GM12878 (cell line): ENCODE data around the gene DNPEP. TPM values are rescaled to one million over a fixed set of nuclear protein-coding genes. Genes with fewer than 3 reads are reported as not detected.

Experiments used
- ATAC-seq: fragments of 200-7000 bp; cut with Tn5 transposase; 3 replicates; pipeline ENCODE4 v1.9.1; 2020; ENCODE audit warnings: mild to moderate bottlenecking, moderate library complexity
- BruUV-seq: library from RNA; stranded (reverse); fragments of 400-500 nt; replicated peaks from 2 replicates; lab custom pipeline; 2021; lab: Mats Ljungman, UMichigan
- CTCF ChIA-PET: fragments of 300-600 bp; sonication (Branson Sonifier 250); formaldehyde crosslinking; extraction: SDS; loops from one replicate; lab custom pipeline; 2021; ENCODE audit warnings: inconsistent platforms; lab: Yijun Ruan, JAX
- POLR2A ChIA-PET: fragments of 350-600 bp; formaldehyde crosslinking; extraction: SDS; loops from one replicate; lab custom pipeline; 2021; ENCODE audit warnings: inconsistent platforms; lab: Charles Lee
- RAD21 ChIA-PET: fragments of 300-600 bp; sonication (Branson Sonifier 250); formaldehyde crosslinking; loops from one replicate; lab custom pipeline; 2023; ENCODE audit warnings: antibody characterized with exemption; ENCODE audit not compliant: unreplicated experiment; lab: Charles Lee
- SMC1A ChIA-PET: fragments of 300-600 bp; sonication (Branson Sonifier 250); formaldehyde crosslinking; loops from one replicate; lab custom pipeline; 2023; ENCODE audit not compliant: unreplicated experiment, uncharacterized antibody; lab: Charles Lee
- DNase-seq: peaks from one replicate; pipeline ENCODE4 v3.0.0-alpha.2; 2011; ENCODE audit warnings: low read depth, low spot score
- FAIRE-seq: peaks from 3 replicates; lab custom pipeline; 2011; peaks lifted over from hg19 to GRCh38; lab: Jason Lieb, UNC
- H2AFZ ChIP-seq: 2 replicates; pipeline ENCODE4 v1.6.0; 2011; ENCODE audit warnings: low read depth, low read length, control low read depth; ENCODE audit not compliant: control insufficient read depth
- H3K27ac ChIP-seq: 2 replicates; pipeline ENCODE4 v1.5.1; 2011; ENCODE audit warnings: control low read depth; ENCODE audit not compliant: control insufficient read depth, insufficient read depth
- H3K27me3 ChIP-seq, 2 experiments: replicated peaks in 1 of 2; 2 replicates each; pipeline versions ENCODE4 v1.6.0 to v1.6.1; 2011; ENCODE audit warnings: low read length in 1 of 2; ENCODE audit not compliant: control insufficient read depth in 2 of 2, insufficient read depth in 2 of 2
- H3K36me3 ChIP-seq, 2 experiments: 2 replicates each; pipeline ENCODE4 v1.5.1; 2011; ENCODE audit warnings: low read length in 1 of 2; ENCODE audit not compliant: control insufficient read depth in 2 of 2, insufficient read depth in 2 of 2
- H3K4me1 ChIP-seq: 2 replicates; pipeline ENCODE4 v1.6.1; 2011; ENCODE audit warnings: mild to moderate bottlenecking, low read length, moderate library complexity, mixed read lengths; ENCODE audit not compliant: control insufficient read depth, insufficient read depth
- H3K4me2 ChIP-seq: 2 replicates; pipeline ENCODE4 v1.6.0; 2011; ENCODE audit warnings: control low read depth; ENCODE audit not compliant: control insufficient read depth, insufficient read depth
- H3K4me3 ChIP-seq: fragments of 200-600 bp; sonication (generic); 2 replicates; pipeline ENCODE4 v1.5.1; 2016
- H3K79me2 ChIP-seq: 2 replicates; pipeline ENCODE4 v1.6.0; 2011; ENCODE audit warnings: low read length; ENCODE audit not compliant: control insufficient read depth, insufficient read depth
- H3K9ac ChIP-seq: 2 replicates; pipeline ENCODE4 v1.8.0; 2011; ENCODE audit warnings: low read length, control low read depth, mixed read lengths; ENCODE audit not compliant: control insufficient read depth, insufficient read depth
- H3K9me3 ChIP-seq: replicated peaks from 3 replicates; pipeline ENCODE4 v1.5.1; 2011; ENCODE audit warnings: mild to moderate bottlenecking, low read length; ENCODE audit not compliant: control insufficient read depth, insufficient read depth
- H4K20me1 ChIP-seq: 2 replicates; pipeline ENCODE4 v1.6.0; 2011; ENCODE audit not compliant: control insufficient read depth, insufficient read depth
- CBFB ChIP-seq: IDR thresholded peaks from 2 replicates; pipeline ENCODE4 v1.6.1; 2016; ENCODE audit warnings: antibody characterized with exemption, low read depth
- CEBPZ ChIP-seq: fragments of 150-350 bp; IDR thresholded peaks from 2 replicates; pipeline ENCODE4 v1.6.1; 2016; ENCODE audit warnings: low read depth, low read length
- CUX1 ChIP-seq: IDR thresholded peaks from 2 replicates; pipeline ENCODE4 v1.6.1; 2012; ENCODE audit warnings: improper control_type of control experiment, low read depth, low read length; ENCODE audit not compliant: insufficient replicate concordance
- EGR1 ChIP-seq, 2 experiments: IDR thresholded peaks; 1 replicate in 1 of 2; 2 replicates in 1 of 2; pipeline ENCODE4 v1.6.1; 2011 to 2012; ENCODE audit warnings: low read depth in 2 of 2, low read length in 2 of 2, borderline replicate concordance in 1 of 2, mild to moderate bottlenecking in 1 of 2, moderate library complexity in 1 of 2
- KAT2A ChIP-seq: conservative IDR thresholded peaks from 2 replicates; pipeline ENCODE4 v1.6.1; 2011; ENCODE audit warnings: low read depth, low read length; ENCODE audit not compliant: control insufficient read depth
- MTA2 ChIP-seq: fragments of 450-650 bp; IDR thresholded peaks from 2 replicates; pipeline ENCODE4 v1.6.1; 2016; ENCODE audit warnings: low read depth, mild to moderate bottlenecking, moderate library complexity
- NR2C1 ChIP-seq: fragments of 450-650 bp; IDR thresholded peaks from 2 replicates; pipeline ENCODE4 v1.6.1; 2017; ENCODE audit warnings: antibody characterized with exemption, mild to moderate bottlenecking, moderate library complexity
- NR2F1 ChIP-seq: fragments of 450-650 bp; conservative IDR thresholded peaks from 2 replicates; pipeline ENCODE4 v1.6.1; 2017; ENCODE audit warnings: mild to moderate bottlenecking
- RAD21 ChIP-seq: IDR thresholded peaks from 2 replicates; pipeline ENCODE4 v1.6.1; 2011; ENCODE audit warnings: mild to moderate bottlenecking, low read depth, low read length, moderate library complexity; ENCODE audit not compliant: insufficient read depth
- RB1 ChIP-seq: fragments of 450-650 bp; formaldehyde crosslinking; IDR thresholded peaks from 2 replicates; pipeline ENCODE4 v1.6.1; 2017; ENCODE audit warnings: mild to moderate bottlenecking, borderline replicate concordance
- SIX5 ChIP-seq: IDR thresholded peaks from 2 replicates; pipeline ENCODE4 v1.6.1; 2011; ENCODE audit warnings: mild to moderate bottlenecking, low read depth, low read length, moderate library complexity; ENCODE audit not compliant: severe bottlenecking
- WRNIP1 ChIP-seq: IDR thresholded peaks from 2 replicates; pipeline ENCODE4 v1.6.1; 2011; ENCODE audit warnings: low read depth, low read length, improper control_type of control experiment, borderline replicate concordance
- YY1 ChIP-seq: IDR thresholded peaks from 2 replicates; pipeline ENCODE4 v1.6.1; 2011; ENCODE audit warnings: low read depth, mild to moderate bottlenecking, low read length
- ZNF384 ChIP-seq: IDR thresholded peaks from 2 replicates; pipeline ENCODE4 v1.6.1; 2012; ENCODE audit warnings: low read depth, mild to moderate bottlenecking, low read length, improper control_type of control experiment, borderline replicate concordance
- WGBS: methylation state at CpG from one replicate; pipeline ENCODE4 v1.1.6; 2016; ENCODE audit warnings: low lambda C conversion rate; ENCODE audit not compliant: insufficient replicate concordance, insufficient coverage; ENCODE audit errors: missing lambda C conversion rate; 5-methylcytosine and 5-hydroxymethylcytosine counted together
- in situ Hi-C: fragments of 300-500 bp; cut with MboI; formaldehyde crosslinking; loops from 9 replicates; pipeline ENCODE4 v1.14.3; 2018; ENCODE audit warnings: mixed read lengths
- intact Hi-C: fragments of 100-400 bp; cut with micrococcal nuclease; formaldehyde crosslinking; loops from one replicate; pipeline ENCODE4 v1.14.2; 2022; ENCODE audit not compliant: unreplicated experiment
- polyA plus RNA-seq, 11 experiments: library from polyadenylated mRNA; depleted of rRNA in 4 of 11; unstranded in 6 of 11; stranded (reverse) in 5 of 11; fragments of >200 nt; fragmentation: Nextera tagmentation in 4 of 11; fragmentation: Illumina TruSeq in 1 of 11; extraction: Ambion mirVana in 4 of 11; extraction: Trizol in 1 of 11; gene quantifications; 1 replicate in 1 of 11; 2 replicates in 10 of 11; pipeline versions ENCODE4 v1.2.1 to v1.2.3, GENCODE V29; 2011 to 2016; ENCODE audit warnings: inconsistent platforms in 2 of 11, missing spikeins in 2 of 11, low read depth in 1 of 11
- total RNA-seq, 4 experiments: library from RNA; depleted of rRNA in 3 of 4; stranded (reverse); fragments of >200 nt in 3 of 4; fragmentation: Illumina TruSeq in 1 of 4; extraction: Trizol in 1 of 4; gene quantifications; 2 replicates each; pipeline versions ENCODE4 v1.2.1 to v1.2.3, GENCODE V29; 2013 to 2021

Gene DNPEP
- total and polyA plus RNA-seq, 10 of the 15 experiments (the other 5 are each of a cell fraction or from before 2014, with no cell fraction given) = 33.1 to 82.0 (median 64.1) TPM

- RAD21 ChIA-PET = no interaction called here
- FAIRE-seq (no peak), ATAC-seq (no peak), DNase-seq (no peak)
- Histone ChIP-seq H3K9ac (no peak overlapping the region), H3K4me2 (no peak overlapping the region), H2AFZ (no peak overlapping the region), H3K36me3 (no peaks in the 10 kb centered on the region), H3K27ac (no peak overlapping the region), H3K4me3 (no peak overlapping the region), H3K27me3 (no peaks in the 10 kb centered on the region), H3K4me1 (no peaks in the 10 kb centered on the region), H4K20me1 (no peaks in the 10 kb centered on the region), H3K79me2 (no peaks in the 10 kb centered on the region), H3K9me3 (no peaks in the 10 kb centered on the region)
- CTCF ChIA-PET = interaction anchor here (0.7 kb wide), 1 partner anchor 39 kb away, joined by 3 read pairs; no protein-coding TSS in a partner anchor
- no TSS peak for BruUV-seq
- SMC1A ChIA-PET = no interaction called here
- TF ChIP-seq NR2C1 = no peak
- no peak for TF ChIP-seq CUX1
- TF ChIP-seq KAT2A = no peak
- TF ChIP-seq CBFB = no peak
- TF ChIP-seq EGR1 (IDR thresholded peaks at IDR 0.05; ENCODE audit: borderline replicate concordance in 1 of 2, low read depth in 2 of 2, low read length in 2 of 2) = no peak
- no peak for TF ChIP-seq CEBPZ
- no peak for TF ChIP-seq ZNF384
- no peak for TF ChIP-seq RB1
- TF ChIP-seq YY1 = no peak
- TF ChIP-seq NR2F1 = no peak
- TF ChIP-seq WRNIP1 = no peak
- TF ChIP-seq MTA2 = no peak
- TF ChIP-seq SIX5 = no peak
- TF ChIP-seq RAD21 = no peak
- 27% methylated on average over 7 of the region's 7 CpGs for WGBS
- POLR2A ChIA-PET = interaction anchor here (0.6 kb wide), 1 partner anchor 528 kb away, joined by 5 read pairs; no protein-coding TSS in a partner anchor
- intact Hi-C loops (no loop called here), in situ Hi-C loops (no loop called here)
Measured at GRCh38 chr2:219426534-219427136, 38.9 kb upstream of the DNPEP start.
